ENCODE data around the gene C1orf74.

The C1orf74 gene

DNA sequence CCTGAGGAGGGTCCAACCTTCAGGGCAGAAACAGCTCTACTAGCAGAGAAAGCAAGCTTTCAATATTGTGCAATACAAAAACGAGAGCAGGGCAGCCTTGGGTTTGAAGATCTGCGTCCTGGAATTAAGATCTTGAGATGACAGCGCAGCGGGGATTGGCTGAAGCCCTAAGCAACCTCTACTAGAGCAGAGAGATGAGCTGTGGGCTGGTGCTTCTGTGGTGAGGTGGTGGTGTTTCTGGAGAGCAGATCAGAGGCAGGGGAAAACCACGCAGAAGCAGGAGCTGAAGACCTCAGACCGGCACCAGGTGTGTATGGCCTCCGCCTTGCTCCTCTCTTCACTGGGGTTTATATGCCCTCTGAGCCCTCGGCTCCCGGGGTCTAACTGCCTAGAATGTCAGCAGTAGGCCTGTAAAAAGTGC lies 16.0 kb downstream of the C1orf74 start:
- no peak for TF ChIP-seq CTCF (IDR thresholded peaks at IDR 0.05)
- H3K27ac ChIP-seq: peak overlapping the region; percentile 98
- peak overlapping the region; percentile 41 to 45 for H3K4me3 ChIP-seq (ENCODE audit: low read depth in 1 of 2, low read length in 1 of 2)
- no peaks in the 10 kb centered on the region for H3K9me3 ChIP-seq
- peaks cover 37% of the 10 kb centered on the region for H3K36me3 ChIP-seq
- peaks cover 63 to 65% of the 10 kb centered on the region in 2 experiments for H3K4me1 ChIP-seq (ENCODE audit: control insufficient read depth in 1 of 2, insufficient read depth in 1 of 2, low read depth in 1 of 2, low read length in 1 of 2)
- no peaks in the 10 kb centered on the region for H3K27me3 ChIP-seq

GRCh38 chr1:209767706-209768105 lies 16.7 kb downstream of the C1orf74 start:
- no peak for TF ChIP-seq CTCF (IDR thresholded peaks at IDR 0.05)
- peaks cover 63 to 65% of the 10 kb centered on the region in 2 experiments for H3K4me1 ChIP-seq (ENCODE audit: control insufficient read depth in 1 of 2, insufficient read depth in 1 of 2, low read depth in 1 of 2, low read length in 1 of 2)
- peaks cover 37% of the 10 kb centered on the region for H3K36me3 ChIP-seq
- H3K9me3 ChIP-seq: no peaks in the 10 kb centered on the region
- H3K27ac ChIP-seq: peak overlapping the region; percentile 98
- no peaks in the 10 kb centered on the region for H3K27me3 ChIP-seq
- H3K4me3 ChIP-seq (ENCODE audit: low read depth in 1 of 2, low read length in 1 of 2): peak overlapping the region; percentile 41 to 45

DNA sequence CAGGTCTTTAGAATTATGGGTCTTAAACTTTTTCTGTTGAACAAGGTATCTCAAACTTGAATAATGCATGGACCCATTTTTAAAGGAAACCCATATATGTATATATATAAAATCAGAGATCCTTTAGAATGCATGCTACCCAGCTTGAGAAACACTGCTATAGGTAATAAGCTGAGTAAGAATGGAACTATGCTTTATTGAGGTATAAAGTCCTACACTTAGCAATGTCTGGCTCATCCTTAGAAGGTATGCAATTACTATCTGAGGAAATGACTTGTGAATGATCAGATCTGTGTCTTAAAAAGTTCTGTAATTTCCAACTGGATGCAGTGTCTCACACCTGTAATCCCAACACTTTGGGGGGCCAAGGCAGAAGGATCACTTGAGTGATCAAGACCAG lies 17.3 kb downstream of the C1orf74 start:
- no peak for TF ChIP-seq CTCF (IDR thresholded peaks at IDR 0.05)
- Histone ChIP-seq H3K4me3 (ENCODE audit: low read depth in 1 of 2, low read length in 1 of 2) (peak overlapping the region; percentile 41 to 45), H3K4me1 (ENCODE audit: control insufficient read depth in 1 of 2, insufficient read depth in 1 of 2, low read depth in 1 of 2, low read length in 1 of 2) (peaks cover 63 to 68% of the 10 kb centered on the region in 2 experiments), H3K27ac (peak overlapping the region; percentile 98), H3K9me3 (no peaks in the 10 kb centered on the region), H3K36me3 (peaks cover 37% of the 10 kb centered on the region), H3K27me3 (no peaks in the 10 kb centered on the region)

DNA sequence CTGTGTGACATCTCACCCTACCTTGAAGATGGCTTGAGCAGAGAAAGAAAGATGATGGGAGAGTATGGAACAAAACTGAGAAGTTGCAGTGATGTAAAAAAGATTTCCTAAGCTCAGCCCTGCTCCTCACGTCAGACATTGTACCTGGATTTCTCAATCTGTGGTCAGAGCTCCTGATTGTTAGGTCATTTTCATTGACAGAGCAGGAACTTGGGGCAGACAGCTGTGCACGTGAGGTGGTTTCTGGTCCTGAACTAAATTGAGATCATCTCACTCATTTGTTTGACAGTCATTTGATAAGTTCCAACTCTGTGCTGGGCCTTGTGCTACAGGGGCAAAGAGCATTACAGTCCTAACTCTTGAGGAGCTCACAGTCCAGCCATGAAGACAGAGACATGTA lies 18.3 kb downstream of the C1orf74 start:
- Histone ChIP-seq H3K36me3 (peaks cover 47% of the 10 kb centered on the region), H3K9me3 (no peaks in the 10 kb centered on the region), H3K4me3 (ENCODE audit: low read depth in 1 of 2, low read length in 1 of 2) (peak overlapping the region in 1 of 2 experiments; percentile 45), H3K4me1 (ENCODE audit: control insufficient read depth in 1 of 2, insufficient read depth in 1 of 2, low read depth in 1 of 2, low read length in 1 of 2) (peaks cover 68 to 71% of the 10 kb centered on the region in 2 experiments), H3K27ac (peak overlapping the region; percentile 98), H3K27me3 (no peaks in the 10 kb centered on the region)
- no peak for TF ChIP-seq CTCF (IDR thresholded peaks at IDR 0.05)

GRCh38 chr1:209761011-209761635 lies 23.2 kb downstream of the C1orf74 start:
- TF ChIP-seq CTCF (IDR thresholded peaks at IDR 0.05): no peak
- peaks cover 69 to 70% of the 10 kb centered on the region in 2 experiments for H3K4me1 ChIP-seq (ENCODE audit: control insufficient read depth in 1 of 2, insufficient read depth in 1 of 2, low read depth in 1 of 2, low read length in 1 of 2)
- no peak overlapping the region for H3K4me3 ChIP-seq (ENCODE audit: low read depth in 1 of 2, low read length in 1 of 2)
- no peaks in the 10 kb centered on the region for H3K27me3 ChIP-seq
- H3K27ac ChIP-seq: peak overlapping the region; percentile 98
- no peaks in the 10 kb centered on the region for H3K9me3 ChIP-seq
- H3K36me3 ChIP-seq: peaks cover 68% of the 10 kb centered on the region

All from neutrophil (primary cell).